Effector memory CD4-positive, alpha-beta T cell (primary cell): ENCODE measurements around the gene MTX2.
"Not testable (repeated sequence)": the region's sequence is repeated elsewhere in the genome, so short reads cannot be mapped to it uniquely, and the experiment has no call there.

Experiments used
- DNase-seq, 3 donors: peaks; one replicate each; pipeline ENCODE4 v3.0.0-alpha.2; 2020
- H3K27ac ChIP-seq: 2 replicates; pipeline ENCODE4 v1.7.0; 2013; ENCODE audit warnings: mild to moderate bottlenecking, low read length, moderate library complexity; ENCODE audit not compliant: insufficient read depth, poor library complexity, severe bottlenecking
- H3K27me3 ChIP-seq: replicated peaks from 2 replicates; pipeline ENCODE4 v1.7.0; 2013; ENCODE audit warnings: mild to moderate bottlenecking, low read length; ENCODE audit not compliant: insufficient read depth, control insufficient read depth, poor library complexity, severe bottlenecking
- H3K36me3 ChIP-seq: 2 replicates; pipeline ENCODE4 v1.7.0; 2013; ENCODE audit warnings: mild to moderate bottlenecking, low read length, moderate library complexity; ENCODE audit not compliant: control insufficient read depth, insufficient read depth
- H3K4me1 ChIP-seq: 2 replicates; pipeline ENCODE4 v1.7.0; 2013; ENCODE audit warnings: low read length, mild to moderate bottlenecking; ENCODE audit not compliant: control insufficient read depth, insufficient read depth, poor library complexity, severe bottlenecking
- H3K4me3 ChIP-seq: 2 replicates; pipeline ENCODE4 v1.7.0; 2013; ENCODE audit warnings: low read length, low read depth, mild to moderate bottlenecking; ENCODE audit not compliant: insufficient read depth, poor library complexity, severe bottlenecking
- H3K9me3 ChIP-seq: 2 replicates; pipeline ENCODE4 v1.7.0; 2013; ENCODE audit warnings: mild to moderate bottlenecking, low read length, moderate library complexity; ENCODE audit not compliant: control insufficient read depth

MTX2 gene

GRCh38 chr2:176356251-176356650 lies 87.0 kb downstream of the MTX2 start:
- DNase-seq: no peak
- no peaks in the 10 kb centered on the region for H3K36me3 ChIP-seq

DNA sequence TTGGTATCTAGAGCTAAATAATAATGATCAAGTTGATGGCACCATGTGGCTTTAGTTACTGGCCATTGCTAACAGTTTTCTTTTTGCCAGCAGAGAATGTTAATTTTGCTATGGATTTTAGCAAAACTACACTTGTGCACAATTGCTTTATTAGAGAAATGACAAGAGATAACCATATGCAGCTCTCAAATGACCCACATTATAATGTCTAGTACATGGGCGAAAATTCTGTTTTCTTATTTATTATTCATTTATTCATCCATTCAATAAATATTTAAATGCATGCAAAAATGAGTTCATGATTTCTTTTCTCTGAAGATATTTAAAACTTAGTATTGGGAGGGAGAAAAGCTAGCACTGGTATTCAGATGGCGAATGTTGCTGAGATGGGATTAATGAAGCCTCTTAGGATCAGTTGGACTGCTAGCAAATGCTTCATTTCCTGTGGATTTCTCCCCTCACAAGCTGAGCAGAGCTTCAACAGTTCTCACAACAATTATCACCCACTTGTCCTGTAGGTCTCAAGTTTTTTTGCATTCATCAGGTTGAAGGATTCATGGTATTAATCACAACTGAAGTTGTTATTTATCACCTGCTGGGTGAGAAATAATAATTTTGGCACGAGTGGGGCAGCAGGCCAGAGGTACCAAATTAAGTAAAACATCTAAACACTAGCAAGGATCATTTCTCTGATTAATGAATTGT lies 95.2 kb downstream of the MTX2 start:
- no peaks in the 10 kb centered on the region for H3K36me3 ChIP-seq
- H3K27ac ChIP-seq: no peak overlapping the region
- H3K4me1 ChIP-seq: no peaks in the 10 kb centered on the region
- no peaks in the 10 kb centered on the region for H3K27me3 ChIP-seq
- no peak for DNase-seq
- no peaks in the 10 kb centered on the region for H3K9me3 ChIP-seq
- H3K4me3 ChIP-seq: no peak overlapping the region

More at GRCh38 chr2:176356251-176356650, 87.0 kb downstream of the MTX2 start:
- Histone ChIP-seq H3K9me3 (no peaks in the 10 kb centered on the region), H3K27ac (no peak overlapping the region), H3K27me3 (no peaks in the 10 kb centered on the region), H3K4me1 (no peaks in the 10 kb centered on the region), H3K4me3 (no peak overlapping the region)

GRCh38 chr2:176368349-176368748 lies 99.1 kb downstream of the MTX2 start:
- no peak overlapping the region for H3K27ac ChIP-seq
- no peaks in the 10 kb centered on the region for H3K4me1 ChIP-seq
- H3K27me3 ChIP-seq: no peaks in the 10 kb centered on the region
- H3K4me3 ChIP-seq: no peak overlapping the region
- DNase-seq: no peak
- H3K36me3 ChIP-seq: no peaks in the 10 kb centered on the region
- H3K9me3 ChIP-seq: no peaks in the 10 kb centered on the region

DNA sequence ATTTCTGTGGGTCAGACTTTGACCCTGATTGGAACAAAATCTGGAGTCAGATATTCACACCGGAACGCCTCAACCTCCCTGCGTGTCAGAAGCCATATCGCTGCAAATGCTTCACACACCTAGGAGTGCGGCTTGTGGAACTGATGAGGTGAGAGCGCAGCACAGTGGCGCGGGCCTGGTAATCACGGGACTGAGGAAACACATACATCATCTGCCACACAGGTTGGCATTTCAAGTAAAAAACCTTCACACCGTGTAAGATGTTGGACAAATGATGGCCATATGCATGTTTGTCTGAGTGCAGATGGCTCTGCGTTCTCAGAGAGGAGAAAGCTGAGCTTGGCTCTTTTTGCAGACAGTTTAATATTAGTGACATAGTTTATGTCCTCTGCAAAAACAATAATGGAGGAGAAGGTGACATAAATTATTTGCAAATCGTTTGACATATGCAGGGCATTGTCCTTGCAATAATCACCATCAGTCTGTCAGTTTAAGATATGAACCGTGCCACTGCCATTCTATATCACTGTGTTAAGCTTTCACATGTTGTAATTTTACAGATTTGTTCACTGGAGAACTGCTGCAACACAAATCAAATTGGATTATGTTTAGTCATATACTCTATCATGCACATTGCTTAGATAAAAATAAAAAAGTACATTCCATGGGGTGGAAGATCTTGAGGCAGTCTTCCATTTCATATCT lies 101.4 kb downstream of the MTX2 start:
- no peak overlapping the region for H3K4me3 ChIP-seq
- H3K27ac ChIP-seq: no peak overlapping the region
- H3K9me3 ChIP-seq: no peaks in the 10 kb centered on the region
- no peak for DNase-seq
- H3K36me3 ChIP-seq: no peaks in the 10 kb centered on the region
- no peaks in the 10 kb centered on the region for H3K4me1 ChIP-seq
- H3K27me3 ChIP-seq: no peaks in the 10 kb centered on the region

GRCh38 chr2:176373155-176373554 lies 103.9 kb downstream of the MTX2 start:
- DNase-seq, H3K9me3 ChIP-seq, H3K4me1 ChIP-seq, H3K36me3 ChIP-seq, H3K27ac ChIP-seq, H3K4me3 ChIP-seq, H3K27me3 ChIP-seq: not testable (repeated sequence)

- no peak overlapping the region for H3K27ac ChIP-seq
- H3K4me1 ChIP-seq: no peaks in the 10 kb centered on the region
- H3K36me3 ChIP-seq: no peaks in the 10 kb centered on the region
- DNase-seq: no peak
- no peaks in the 10 kb centered on the region for H3K27me3 ChIP-seq
- H3K4me3 ChIP-seq: no peak overlapping the region
- no peaks in the 10 kb centered on the region for H3K9me3 ChIP-seq
These were observed 109.1 kb downstream of the MTX2 start for GRCh38 chr2:176378323-176378722.

GRCh38 chr2:176380341-176380740 lies 111.1 kb downstream of the MTX2 start:
- no peaks in the 10 kb centered on the region for H3K36me3 ChIP-seq
- no peak overlapping the region for H3K27ac ChIP-seq
- no peaks in the 10 kb centered on the region for H3K4me1 ChIP-seq
- DNase-seq: no peak
- H3K4me3 ChIP-seq: no peak overlapping the region
- no peaks in the 10 kb centered on the region for H3K27me3 ChIP-seq
- no peaks in the 10 kb centered on the region for H3K9me3 ChIP-seq

- Histone ChIP-seq H3K27me3 (no peaks in the 10 kb centered on the region), H3K9me3 (no peaks in the 10 kb centered on the region), H3K27ac (no peak overlapping the region), H3K36me3 (no peaks in the 10 kb centered on the region), H3K4me1 (no peaks in the 10 kb centered on the region), H3K4me3 (no peak overlapping the region)
- no peak for DNase-seq
These were observed 113.9 kb downstream of the MTX2 start for GRCh38 chr2:176383100-176383499.

DNA sequence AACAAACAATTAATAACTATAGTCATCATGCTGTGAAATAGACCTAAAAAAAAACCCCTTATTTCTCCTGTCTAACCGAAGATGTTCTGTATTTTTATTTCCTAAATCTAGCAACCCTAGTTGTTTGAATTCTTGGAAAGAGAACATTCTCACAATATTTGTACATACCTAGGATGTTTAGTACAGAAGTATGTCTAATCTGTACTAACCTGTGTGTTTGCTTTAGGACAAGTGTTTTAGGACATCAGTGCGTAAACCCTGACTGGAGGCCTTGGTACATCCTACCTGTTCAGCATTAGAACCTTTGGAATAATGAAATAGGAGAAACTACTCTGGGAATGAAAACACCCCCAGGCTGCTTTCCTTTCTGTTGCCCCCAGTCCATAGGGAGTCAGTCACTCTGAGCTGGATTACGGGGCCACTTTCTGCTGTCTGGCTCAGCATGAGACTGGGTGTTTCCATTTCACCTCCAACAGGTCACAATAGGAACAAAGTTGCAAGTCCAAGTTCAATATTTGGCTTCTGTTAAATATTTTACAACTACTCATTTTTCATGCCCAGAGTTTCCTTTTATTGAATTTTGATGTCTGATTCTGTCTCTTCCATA lies 114.7 kb downstream of the MTX2 start:
- Histone ChIP-seq H3K27me3 (no peaks in the 10 kb centered on the region), H3K4me1 (no peaks in the 10 kb centered on the region), H3K4me3 (no peak overlapping the region), H3K36me3 (no peaks in the 10 kb centered on the region), H3K9me3 (no peaks in the 10 kb centered on the region), H3K27ac (no peak overlapping the region)
- no peak for DNase-seq

DNA sequence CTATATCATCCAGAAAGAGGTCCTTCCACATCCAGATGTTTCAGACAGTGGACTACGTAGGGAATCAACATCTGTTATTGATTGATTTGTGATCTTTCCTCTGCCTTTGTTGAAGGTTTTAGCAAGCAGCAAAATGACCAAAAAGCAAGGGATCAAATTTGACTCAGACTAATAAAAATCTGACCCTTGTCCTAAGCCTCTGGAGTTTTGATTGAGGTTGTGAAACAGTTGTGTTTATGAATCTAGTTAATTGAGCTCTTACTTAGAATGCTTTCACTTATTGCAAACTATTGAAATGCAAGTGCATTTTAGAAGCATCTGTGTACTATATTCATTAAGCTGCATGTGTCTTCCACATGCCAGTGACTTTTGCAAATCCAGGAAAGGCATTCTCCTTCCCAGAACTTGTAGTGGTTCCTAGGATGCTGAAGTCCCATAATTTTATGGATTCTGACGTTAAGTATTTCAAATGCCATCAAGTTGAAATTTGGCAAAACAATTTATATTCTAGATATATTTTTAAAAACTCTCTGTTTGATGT lies 116.0 kb downstream of the MTX2 start:
- H3K9me3 ChIP-seq: no peaks in the 10 kb centered on the region
- H3K4me1 ChIP-seq: no peaks in the 10 kb centered on the region
- DNase-seq: no peak
- no peak overlapping the region for H3K27ac ChIP-seq
- no peaks in the 10 kb centered on the region for H3K36me3 ChIP-seq
- no peak overlapping the region for H3K4me3 ChIP-seq
- no peaks in the 10 kb centered on the region for H3K27me3 ChIP-seq
